ENCODE data around the gene PIAS1. TPM values are rescaled to one million over a fixed set of nuclear protein-coding genes. Genes with fewer than 3 reads are reported as not detected.
"Not testable (repeated sequence)": the region's sequence is repeated elsewhere in the genome, so short reads cannot be mapped to it uniquely, and the experiment has no call there.

The PIAS1 gene
- total RNA-seq, 1 experiment from 2014 or later = 29.7 TPM

GRCh38 chr15:68166847-68167246 lies 112.7 kb downstream of the PIAS1 start (continued):
- TF ChIP-seq ZNF281 (CRISPR knock-in tag; IDR thresholded peaks at IDR 0.05) (no peak), ATF1 (CRISPR knock-in tag; IDR thresholded peaks at IDR 0.05) (no peak), USF1 (CRISPR knock-in tag; IDR thresholded peaks at IDR 0.05) (no peak)
- TF ChIP-seq, protein P1, sequence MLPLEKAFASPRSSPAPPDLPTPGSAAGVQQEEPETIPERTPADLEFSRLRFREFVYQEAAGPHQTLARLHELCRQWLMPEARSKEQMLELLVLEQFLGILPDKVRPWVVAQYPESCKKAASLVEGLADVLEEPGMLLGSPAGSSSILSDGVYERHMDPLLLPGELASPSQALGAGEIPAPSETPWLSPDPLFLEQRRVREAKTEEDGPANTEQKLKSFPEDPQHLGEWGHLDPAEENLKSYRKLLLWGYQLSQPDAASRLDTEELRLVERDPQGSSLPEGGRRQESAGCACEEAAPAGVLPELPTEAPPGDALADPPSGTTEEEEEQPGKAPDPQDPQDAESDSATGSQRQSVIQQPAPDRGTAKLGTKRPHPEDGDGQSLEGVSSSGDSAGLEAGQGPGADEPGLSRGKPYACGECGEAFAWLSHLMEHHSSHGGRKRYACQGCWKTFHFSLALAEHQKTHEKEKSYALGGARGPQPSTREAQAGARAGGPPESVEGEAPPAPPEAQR (CRISPR knock-in tag; IDR thresholded peaks at IDR 0.05) = no peak

- H3K9me3 Mint-ChIP-seq; CTCF ChIA-PET; ATAC-seq; H3K27me3 Mint-ChIP-seq (ENCODE audit: low read depth); H3K27ac Mint-ChIP-seq; H3K4me3 Mint-ChIP-seq; H3K4me1 Mint-ChIP-seq; POLR2A ChIA-PET; DNase-seq (ENCODE audit: low spot score): not testable (repeated sequence)
- peaks cover 11% of the 10 kb centered on the region for H3K36me3 Mint-ChIP-seq
Observed at GRCh38 chr15:68172037-68172436, 117.9 kb downstream of the PIAS1 start.

DNA sequence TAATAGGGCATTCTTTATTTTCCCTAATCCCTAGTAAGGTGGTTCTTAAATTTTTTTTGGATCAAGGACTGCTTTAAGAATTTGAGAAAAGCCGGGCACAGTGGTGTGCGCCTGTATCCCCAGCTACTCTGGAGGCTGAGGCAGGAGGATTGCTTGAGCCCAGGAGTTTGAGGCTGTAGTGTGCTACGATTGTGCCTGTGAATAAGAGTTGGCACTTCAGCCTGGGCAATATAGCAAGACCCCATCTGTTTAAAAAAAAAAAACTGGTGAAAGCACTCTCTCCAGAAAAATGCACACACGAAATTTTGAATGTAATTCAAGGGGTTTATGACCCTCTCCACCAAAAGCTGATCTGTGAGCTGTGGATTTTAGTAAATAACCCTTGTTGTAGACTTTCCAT lies 119.0 kb downstream of the PIAS1 start:
- peaks cover 19% of the 10 kb centered on the region for H3K36me3 Mint-ChIP-seq
- no peak for DNase-seq (ENCODE audit: low spot score)
- 0 out of 2 replicates have a peak, but pooled peaks cover 4% of the 10 kb centered on the region for H3K9me3 Mint-ChIP-seq
- TF ChIP-seq, protein P2, sequence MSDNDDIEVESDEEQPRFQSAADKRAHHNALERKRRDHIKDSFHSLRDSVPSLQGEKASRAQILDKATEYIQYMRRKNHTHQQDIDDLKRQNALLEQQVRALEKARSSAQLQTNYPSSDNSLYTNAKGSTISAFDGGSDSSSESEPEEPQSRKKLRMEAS (CRISPR knock-in tag; IDR thresholded peaks at IDR 0.05) = no peak
- no peak for TF ChIP-seq TCF7 (CRISPR knock-in tag; IDR thresholded peaks at IDR 0.05; ENCODE audit: low read depth)
- no peak for TF ChIP-seq RORB (CRISPR knock-in tag; IDR thresholded peaks at IDR 0.05)
- no peak for TF ChIP-seq ZNF317 (CRISPR knock-in tag; IDR thresholded peaks at IDR 0.05; ENCODE audit: borderline replicate concordance, low read depth)
- TF ChIP-seq ATF1 (CRISPR knock-in tag; IDR thresholded peaks at IDR 0.05) = no peak
- TF ChIP-seq, protein P3, sequence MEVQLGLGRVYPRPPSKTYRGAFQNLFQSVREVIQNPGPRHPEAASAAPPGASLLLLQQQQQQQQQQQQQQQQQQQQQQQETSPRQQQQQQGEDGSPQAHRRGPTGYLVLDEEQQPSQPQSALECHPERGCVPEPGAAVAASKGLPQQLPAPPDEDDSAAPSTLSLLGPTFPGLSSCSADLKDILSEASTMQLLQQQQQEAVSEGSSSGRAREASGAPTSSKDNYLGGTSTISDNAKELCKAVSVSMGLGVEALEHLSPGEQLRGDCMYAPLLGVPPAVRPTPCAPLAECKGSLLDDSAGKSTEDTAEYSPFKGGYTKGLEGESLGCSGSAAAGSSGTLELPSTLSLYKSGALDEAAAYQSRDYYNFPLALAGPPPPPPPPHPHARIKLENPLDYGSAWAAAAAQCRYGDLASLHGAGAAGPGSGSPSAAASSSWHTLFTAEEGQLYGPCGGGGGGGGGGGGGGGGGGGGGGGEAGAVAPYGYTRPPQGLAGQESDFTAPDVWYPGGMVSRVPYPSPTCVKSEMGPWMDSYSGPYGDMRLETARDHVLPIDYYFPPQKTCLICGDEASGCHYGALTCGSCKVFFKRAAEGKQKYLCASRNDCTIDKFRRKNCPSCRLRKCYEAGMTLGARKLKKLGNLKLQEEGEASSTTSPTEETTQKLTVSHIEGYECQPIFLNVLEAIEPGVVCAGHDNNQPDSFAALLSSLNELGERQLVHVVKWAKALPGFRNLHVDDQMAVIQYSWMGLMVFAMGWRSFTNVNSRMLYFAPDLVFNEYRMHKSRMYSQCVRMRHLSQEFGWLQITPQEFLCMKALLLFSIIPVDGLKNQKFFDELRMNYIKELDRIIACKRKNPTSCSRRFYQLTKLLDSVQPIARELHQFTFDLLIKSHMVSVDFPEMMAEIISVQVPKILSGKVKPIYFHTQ (CRISPR knock-in tag; IDR thresholded peaks at IDR 0.05) = no peak
- TF ChIP-seq, protein P4, sequence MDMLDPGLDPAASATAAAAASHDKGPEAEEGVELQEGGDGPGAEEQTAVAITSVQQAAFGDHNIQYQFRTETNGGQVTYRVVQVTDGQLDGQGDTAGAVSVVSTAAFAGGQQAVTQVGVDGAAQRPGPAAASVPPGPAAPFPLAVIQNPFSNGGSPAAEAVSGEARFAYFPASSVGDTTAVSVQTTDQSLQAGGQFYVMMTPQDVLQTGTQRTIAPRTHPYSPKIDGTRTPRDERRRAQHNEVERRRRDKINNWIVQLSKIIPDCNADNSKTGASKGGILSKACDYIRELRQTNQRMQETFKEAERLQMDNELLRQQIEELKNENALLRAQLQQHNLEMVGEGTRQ (CRISPR knock-in tag; IDR thresholded peaks at IDR 0.05) = no peak
- no peak for TF ChIP-seq ZNF219 (CRISPR knock-in tag; IDR thresholded peaks at IDR 0.05; ENCODE audit: borderline replicate concordance)
- no peak for TF ChIP-seq HMGA2 (CRISPR knock-in tag; IDR thresholded peaks at IDR 0.05)
- TF ChIP-seq CREB1 (CRISPR knock-in tag; IDR thresholded peaks at IDR 0.05) = no peak
- TF ChIP-seq JUN (CRISPR knock-in tag; IDR thresholded peaks at IDR 0.05) = no peak
- no peak for TF ChIP-seq E2F5 (CRISPR knock-in tag; IDR thresholded peaks at IDR 0.05)
- TF ChIP-seq ZNF416 (CRISPR knock-in tag; IDR thresholded peaks at IDR 0.05) = no peak
- TF ChIP-seq ZNF671 (CRISPR knock-in tag; IDR thresholded peaks at IDR 0.05) = no peak
- TF ChIP-seq NR1H2 (CRISPR knock-in tag; IDR thresholded peaks at IDR 0.05) = no peak
- TF ChIP-seq STAT6 (CRISPR knock-in tag; conservative IDR thresholded peaks at IDR 0.05; ENCODE audit: low read depth) = no peak
- no peaks in the 10 kb centered on the region for H3K27me3 Mint-ChIP-seq (ENCODE audit: low read depth)
- ChIA-PET CTCF (no interaction called here), POLR2A (interaction anchor here (0.5 kb wide), 1 partner anchor 115 kb away, joined by 3 read pairs; no protein-coding TSS in a partner anchor)
- no peak overlapping the region for H3K27ac Mint-ChIP-seq
- no peaks in the 10 kb centered on the region for H3K4me1 Mint-ChIP-seq
- ATAC-seq = no peak
- no peak overlapping the region for H3K4me3 Mint-ChIP-seq

Data from WTC11 (cell line).